GM23338 (cell line): ENCODE measurements around the gene NDUFA3. TPM values are rescaled to one million over a fixed set of nuclear protein-coding genes. Genes with fewer than 3 reads are reported as not detected.
A peak's percentile ranks its signal among the peaks of the same experiment; 100 is the strongest.

Source experiments
- ATAC-seq: fragments of 200-7000 bp; cut with Tn5 transposase; 3 replicates; pipeline ENCODE4 v1.9.1; 2020
- DNase-seq: peaks from one replicate; pipeline ENCODE4 v3.0.0-alpha.2; 2015; ENCODE audit warnings: low spot score
- H2AFZ ChIP-seq: fragments of 200-600 bp; sonication (generic); 2 replicates; pipeline ENCODE4 v1.8.0; 2016; ENCODE audit warnings: antibody characterized with exemption, mild to moderate bottlenecking, moderate library complexity
- H3F3A ChIP-seq: fragments of 200-600 bp; sonication (generic); replicated peaks from 2 replicates; pipeline ENCODE4 v1.8.0; 2017; ENCODE audit warnings: antibody characterized with exemption, mixed run types, low read depth
- H3K27ac ChIP-seq: fragments of 200-600 bp; sonication (generic); 2 replicates; pipeline ENCODE4 v1.6.1; 2016; ENCODE audit warnings: low read depth
- H3K27me3 ChIP-seq: fragments of 200-600 bp; sonication (generic); 2 replicates; pipeline ENCODE4 v1.8.0; 2016; ENCODE audit warnings: mild to moderate bottlenecking, mixed run types, moderate library complexity; ENCODE audit not compliant: insufficient read depth
- H3K36me3 ChIP-seq: fragments of 200-600 bp; sonication (generic); 2 replicates; pipeline ENCODE4 v1.8.0; 2016; ENCODE audit warnings: mild to moderate bottlenecking; ENCODE audit not compliant: insufficient read depth
- H3K4me1 ChIP-seq: fragments of 200-600 bp; sonication (generic); 2 replicates; pipeline ENCODE4 v1.8.0; 2016; ENCODE audit warnings: mild to moderate bottlenecking, moderate library complexity; ENCODE audit not compliant: insufficient read depth
- H3K4me2 ChIP-seq: fragments of 200-600 bp; sonication (generic); 2 replicates; pipeline ENCODE4 v1.7.1; 2017; ENCODE audit warnings: mixed run types
- H3K4me3 ChIP-seq: fragments of 200-600 bp; sonication (generic); 2 replicates; pipeline ENCODE4 v1.6.1; 2016; ENCODE audit warnings: mixed run types
- H3K79me2 ChIP-seq: fragments of 200-600 bp; sonication (generic); replicated peaks from 2 replicates; pipeline ENCODE4 v1.8.0; 2017; ENCODE audit warnings: mild to moderate bottlenecking; ENCODE audit not compliant: insufficient read depth
- H3K9me2 ChIP-seq: fragments of 200-600 bp; sonication (generic); 2 replicates; pipeline ENCODE4 v1.8.0; 2017; ENCODE audit not compliant: insufficient read depth
- H4K20me1 ChIP-seq: fragments of 200-600 bp; sonication (generic); replicated peaks from 2 replicates; pipeline ENCODE4 v1.8.0; 2017; ENCODE audit warnings: mild to moderate bottlenecking; ENCODE audit not compliant: insufficient read depth
- H3K27ac Mint-ChIP-seq: 2 replicates; pipeline ENCODE4 v1.8.0; 2020; ENCODE audit warnings: inconsistent platforms, mild to moderate bottlenecking, moderate library complexity, mixed read lengths
- H3K27me3 Mint-ChIP-seq: 3 replicates; pipeline ENCODE4 v1.8.0; 2022; ENCODE audit warnings: low read depth, mild to moderate bottlenecking, moderate library complexity, mixed read lengths, inconsistent platforms; ENCODE audit not compliant: insufficient read depth, poor library complexity
- H3K36me3 Mint-ChIP-seq: 3 replicates; pipeline ENCODE4 v1.8.0; 2021; ENCODE audit warnings: low read depth, mild to moderate bottlenecking, inconsistent platforms, moderate library complexity, mixed read lengths
- H3K4me1 Mint-ChIP-seq: 3 replicates; pipeline ENCODE4 v1.8.0; 2020; ENCODE audit warnings: mild to moderate bottlenecking, inconsistent platforms, mixed read lengths
- H3K4me3 Mint-ChIP-seq: 3 replicates; pipeline ENCODE4 v1.8.0; 2021; ENCODE audit warnings: moderate library complexity, mild to moderate bottlenecking, inconsistent platforms, mixed read lengths
- H3K9me3 Mint-ChIP-seq: 3 replicates; pipeline ENCODE4 v1.8.0; 2020; ENCODE audit warnings: moderate library complexity, mild to moderate bottlenecking, inconsistent platforms, mixed read lengths
- CREB1 ChIP-seq: fragments of 250-450 bp; sonication (Bioruptor Pico); IDR thresholded peaks from 2 replicates; pipeline ENCODE4 v1.5.0; 2020; ENCODE audit warnings: low read depth, mild to moderate bottlenecking, moderate library complexity
- CTCF ChIP-seq, 2 experiments: fragments of 200-600 bp in 1 of 2; sonication (generic) in 1 of 2; conservative IDR thresholded peaks; 2 replicates each; pipeline versions ENCODE4 v1.5.1 to v1.6.1; 2016 to 2017; ENCODE audit warnings: antibody characterized with exemption in 2 of 2, low read depth in 2 of 2, mild to moderate bottlenecking in 2 of 2, moderate library complexity in 1 of 2
- EZH2 ChIP-seq: fragments of 200-600 bp; sonication (generic); IDR thresholded peaks from one replicate; pipeline ENCODE4 v1.8.0; 2017; ENCODE audit warnings: antibody characterized with exemption, mild to moderate bottlenecking, low read depth; ENCODE audit not compliant: unreplicated experiment
- EZH2phosphoT487 ChIP-seq: fragments of 200-600 bp; sonication (generic); IDR thresholded peaks from one replicate; pipeline ENCODE4 v1.8.1; 2018; ENCODE audit warnings: antibody characterized with exemption; ENCODE audit not compliant: unreplicated experiment
- JUNB ChIP-seq: IDR thresholded peaks from one replicate; pipeline ENCODE4 v1.6.1; 2016; ENCODE audit warnings: antibody characterized with exemption; ENCODE audit not compliant: unreplicated experiment
- NANOG ChIP-seq: IDR thresholded peaks from 2 replicates; pipeline ENCODE4 v1.6.1; 2016; ENCODE audit warnings: antibody characterized with exemption, borderline replicate concordance
- POLR2AphosphoS5 ChIP-seq: IDR thresholded peaks from 2 replicates; pipeline ENCODE4 v1.6.1; 2016; ENCODE audit warnings: antibody characterized with exemption, low read depth
- STAT1 ChIP-seq: IDR thresholded peaks from one replicate; pipeline ENCODE4 v1.6.1; 2016; ENCODE audit warnings: antibody characterized with exemption; ENCODE audit not compliant: unreplicated experiment
- ZNF114 ChIP-seq: fragments of 250-450 bp; sonication (Bioruptor Pico); IDR thresholded peaks from 2 replicates; pipeline ENCODE4 v1.5.0; 2020; ENCODE audit warnings: mild to moderate bottlenecking, moderate library complexity
- ZNF331 ChIP-seq: fragments of 250-450 bp; sonication (Bioruptor Pico); IDR thresholded peaks from 2 replicates; pipeline ENCODE4 v1.5.0; 2020; ENCODE audit warnings: low read depth, mild to moderate bottlenecking, moderate library complexity
- ZNF462 ChIP-seq: fragments of 250-450 bp; sonication (Bioruptor Pico); IDR thresholded peaks from 2 replicates; pipeline ENCODE4 v1.5.0; 2020; ENCODE audit warnings: mild to moderate bottlenecking, moderate library complexity
- polyA plus RNA-seq: library from polyadenylated mRNA; unstranded; fragments of >200 nt; fragmentation: Nextera tagmentation; extraction: Ambion mirVana; gene quantifications from 2 replicates; pipeline ENCODE4 v1.2.1, GENCODE V29; 2016
- total RNA-seq: library from RNA; depleted of rRNA; stranded (reverse); fragments of >200 nt; shearing (Covaris generic); gene quantifications from 2 replicates; pipeline ENCODE4 v1.2.3, GENCODE V29; 2014
- TF ChIP-seq, protein P1 (sequence below): IDR thresholded peaks from 2 replicates; pipeline ENCODE4 v1.6.1; 2016; ENCODE audit warnings: antibody characterized with exemption
- TF ChIP-seq, protein P2 (sequence below): IDR thresholded peaks from one replicate; pipeline ENCODE4 v1.6.1; 2018; ENCODE audit warnings: antibody characterized with exemption; ENCODE audit not compliant: unreplicated experiment

Gene NDUFA3
- total and polyA plus RNA-seq, 2 experiments from 2014 or later: 28.4 to 691 TPM

DNA sequence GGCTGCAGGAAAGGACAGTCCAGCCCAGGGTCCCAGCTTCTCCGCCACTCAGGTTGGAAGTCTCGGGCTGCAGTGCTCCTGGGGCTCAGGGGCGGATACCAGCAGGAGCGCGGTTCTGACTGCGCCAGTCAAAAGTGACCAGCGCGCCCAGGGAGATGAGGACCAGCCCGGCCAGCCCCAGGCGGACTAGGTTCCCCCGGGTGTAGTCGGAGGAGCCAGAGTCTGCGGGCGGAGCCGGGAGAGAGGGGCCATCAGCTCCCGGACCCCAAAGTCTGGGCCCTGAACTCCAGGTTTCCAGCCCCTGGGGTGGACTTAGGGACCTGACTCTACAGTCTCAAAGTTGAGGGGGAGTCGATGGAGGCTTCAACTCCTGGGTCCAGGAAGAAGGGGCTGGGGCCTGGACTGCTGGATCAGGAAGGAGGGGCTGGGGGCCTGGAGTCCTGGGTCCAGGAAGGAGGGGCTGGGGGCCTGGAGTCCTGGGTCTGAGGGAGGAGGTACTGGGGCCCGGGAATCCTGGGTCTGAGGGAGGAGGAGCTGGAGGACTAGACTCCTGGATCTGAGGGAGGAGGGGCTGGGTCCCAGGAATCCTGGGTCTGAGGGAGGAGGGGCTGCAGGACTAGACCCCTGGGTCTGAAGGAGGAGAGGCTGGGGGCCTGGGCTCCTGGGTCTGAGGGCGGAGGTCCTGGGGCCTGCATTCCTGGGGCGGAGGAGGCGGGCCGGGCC is 7.4 kb upstream of the NDUFA3 start:
- Mint-ChIP-seq H3K9me3 (peaks cover 10% of the 10 kb centered on the region), H3K36me3 (peaks cover 7% of the 10 kb centered on the region; the same call in 1 of the 3 replicates), H3K4me3 (peak overlapping the region; percentile 75; the same call in 2 of the 3 replicates), H3K27me3 (peaks cover 36% of the 10 kb centered on the region), H3K4me1 (peaks cover under 1% of the 10 kb centered on the region), H3K27ac (no peak overlapping the region)
- Histone ChIP-seq H3K36me3 (no peaks in the 10 kb centered on the region), H3K4me3 (peak overlapping the region; percentile 76), H2AFZ (peak overlapping the region; percentile 66; the same call in 1 of the 2 replicates), H3K27ac (no peak overlapping the region), H3K9me2 (no peaks in the 10 kb centered on the region), H3K4me1 (peaks cover 6% of the 10 kb centered on the region; the same call in 1 of the 2 replicates), H3K4me2 (peak overlapping the region; percentile 94), H3F3A (peaks cover 9% of the 10 kb centered on the region; the same call in 1 of the 2 replicates), H3K27me3 (peaks cover 41% of the 10 kb centered on the region), H4K20me1 (no peaks in the 10 kb centered on the region), H3K79me2 (no peaks in the 10 kb centered on the region)
- no peak for DNase-seq
- no peak for ATAC-seq
- TF ChIP-seq EZH2phosphoT487: no peak
- no peak for TF ChIP-seq CREB1 (CRISPR knock-in tag)
- TF ChIP-seq POLR2AphosphoS5: no peak
- TF ChIP-seq CTCF (conservative IDR thresholded peaks at IDR 0.05; ENCODE audit: low read depth in 2 of 2): no peak
- no peak for TF ChIP-seq ZNF114 (CRISPR knock-in tag)
- TF ChIP-seq, protein P1, sequence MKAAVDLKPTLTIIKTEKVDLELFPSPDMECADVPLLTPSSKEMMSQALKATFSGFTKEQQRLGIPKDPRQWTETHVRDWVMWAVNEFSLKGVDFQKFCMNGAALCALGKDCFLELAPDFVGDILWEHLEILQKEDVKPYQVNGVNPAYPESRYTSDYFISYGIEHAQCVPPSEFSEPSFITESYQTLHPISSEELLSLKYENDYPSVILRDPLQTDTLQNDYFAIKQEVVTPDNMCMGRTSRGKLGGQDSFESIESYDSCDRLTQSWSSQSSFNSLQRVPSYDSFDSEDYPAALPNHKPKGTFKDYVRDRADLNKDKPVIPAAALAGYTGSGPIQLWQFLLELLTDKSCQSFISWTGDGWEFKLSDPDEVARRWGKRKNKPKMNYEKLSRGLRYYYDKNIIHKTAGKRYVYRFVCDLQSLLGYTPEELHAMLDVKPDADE: no peak
- TF ChIP-seq, protein P2, sequence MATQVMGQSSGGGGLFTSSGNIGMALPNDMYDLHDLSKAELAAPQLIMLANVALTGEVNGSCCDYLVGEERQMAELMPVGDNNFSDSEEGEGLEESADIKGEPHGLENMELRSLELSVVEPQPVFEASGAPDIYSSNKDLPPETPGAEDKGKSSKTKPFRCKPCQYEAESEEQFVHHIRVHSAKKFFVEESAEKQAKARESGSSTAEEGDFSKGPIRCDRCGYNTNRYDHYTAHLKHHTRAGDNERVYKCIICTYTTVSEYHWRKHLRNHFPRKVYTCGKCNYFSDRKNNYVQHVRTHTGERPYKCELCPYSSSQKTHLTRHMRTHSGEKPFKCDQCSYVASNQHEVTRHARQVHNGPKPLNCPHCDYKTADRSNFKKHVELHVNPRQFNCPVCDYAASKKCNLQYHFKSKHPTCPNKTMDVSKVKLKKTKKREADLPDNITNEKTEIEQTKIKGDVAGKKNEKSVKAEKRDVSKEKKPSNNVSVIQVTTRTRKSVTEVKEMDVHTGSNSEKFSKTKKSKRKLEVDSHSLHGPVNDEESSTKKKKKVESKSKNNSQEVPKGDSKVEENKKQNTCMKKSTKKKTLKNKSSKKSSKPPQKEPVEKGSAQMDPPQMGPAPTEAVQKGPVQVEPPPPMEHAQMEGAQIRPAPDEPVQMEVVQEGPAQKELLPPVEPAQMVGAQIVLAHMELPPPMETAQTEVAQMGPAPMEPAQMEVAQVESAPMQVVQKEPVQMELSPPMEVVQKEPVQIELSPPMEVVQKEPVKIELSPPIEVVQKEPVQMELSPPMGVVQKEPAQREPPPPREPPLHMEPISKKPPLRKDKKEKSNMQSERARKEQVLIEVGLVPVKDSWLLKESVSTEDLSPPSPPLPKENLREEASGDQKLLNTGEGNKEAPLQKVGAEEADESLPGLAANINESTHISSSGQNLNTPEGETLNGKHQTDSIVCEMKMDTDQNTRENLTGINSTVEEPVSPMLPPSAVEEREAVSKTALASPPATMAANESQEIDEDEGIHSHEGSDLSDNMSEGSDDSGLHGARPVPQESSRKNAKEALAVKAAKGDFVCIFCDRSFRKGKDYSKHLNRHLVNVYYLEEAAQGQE: no peak
- no peak for TF ChIP-seq ZNF462 (CRISPR knock-in tag)
- no peak for TF ChIP-seq NANOG
- no peak for TF ChIP-seq JUNB
- no peak for TF ChIP-seq ZNF331 (CRISPR knock-in tag)
- TF ChIP-seq STAT1: no peak
- no peak for TF ChIP-seq EZH2
